Left cardiac atrium (tissue), 4 donors: ENCODE measurements around the gene STIM2. TPM values are rescaled to one million over a fixed set of nuclear protein-coding genes. Genes with fewer than 3 reads are reported as not detected.
"Not testable (repeated sequence)": the region's sequence is repeated elsewhere in the genome, so short reads cannot be mapped to it uniquely, and the experiment has no call there.

Experiments used
- ATAC-seq, 2 donors: fragments of 200-7000 bp; cut with Tn5 transposase; one replicate each; pipeline ENCODE4 v1.9.1; 2020; ENCODE audit warnings: mild to moderate bottlenecking in 2 of 2, moderate library complexity in 2 of 2
- DNase-seq: peaks from one replicate; pipeline ENCODE4 v3.0.0-alpha.2; 2020
- intact Hi-C, 2 donors: fragments of 100-400 bp; cut with DNase I; formaldehyde crosslinking; loops; one replicate each; pipeline versions ENCODE4 v1.14.1 to v1.15.1; 2022 to 2023
- total RNA-seq, 2 donors: library from RNA; stranded (reverse); fragmentation: NEBNext Ultra II Directional; extraction: Animal tissue kit (Norgen Biotek cat#: 25700); gene quantifications; one replicate each; pipeline ENCODE4 v1.2.1, GENCODE V29; 2021
- donor health status: DM: no; HTN: yes; CAD: no.
- donor health status: DM: no; HTN: yes; CAD: no; lungs with severe emphysema.
- donor health status: DM: yes; HTN: yes; CAD: no.
- donor health status: Dilated cardiomyopathy.

STIM2 gene
- total RNA-seq, 2 donors from 2014 or later = 12.1 to 16.9 TPM

DNA sequence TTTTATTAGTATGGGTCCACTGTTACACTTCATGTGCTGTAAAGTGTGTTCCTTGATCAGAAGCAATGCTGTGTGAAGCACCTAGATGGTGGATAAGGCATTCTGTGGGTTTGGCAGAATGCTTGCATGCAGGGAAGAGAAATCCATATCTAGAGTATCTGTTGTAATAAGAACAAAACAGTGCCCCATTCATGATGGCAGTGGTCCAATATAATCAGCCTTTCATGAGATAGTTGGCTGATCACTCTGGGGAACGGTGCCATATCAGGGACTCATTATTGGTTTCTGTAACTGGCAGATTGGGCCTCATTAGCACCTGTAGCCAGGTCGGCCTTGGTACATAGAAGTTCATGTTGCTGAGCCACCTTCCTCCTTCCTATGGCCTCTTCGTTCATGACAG, 28.7 kb downstream of the STIM2 start:
- intact Hi-C loops = no loop called here
- ATAC-seq (no peak), DNase-seq (no peak)

DNA sequence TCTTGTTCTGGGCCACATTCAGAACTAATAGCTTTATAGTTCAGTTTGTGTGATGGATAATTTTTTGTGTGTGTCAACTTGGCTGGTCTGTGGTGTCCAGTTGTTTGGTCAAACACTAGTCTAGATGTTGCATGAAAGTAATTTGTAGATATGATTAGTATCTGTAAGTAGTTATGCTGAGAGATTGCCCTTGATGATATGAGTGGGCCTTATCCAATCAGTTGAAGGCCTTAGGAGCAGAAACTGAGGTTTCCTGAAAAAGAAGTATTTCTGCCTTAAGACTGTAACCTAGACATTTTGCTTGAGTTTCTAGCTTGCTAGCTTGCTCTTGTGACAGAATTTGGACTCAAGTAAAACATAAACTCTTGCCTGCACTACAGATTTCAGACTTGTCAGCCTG, 30.4 kb downstream of the STIM2 start:
- intact Hi-C loops = no loop called here
- no peak for DNase-seq
- no peak for ATAC-seq

DNA sequence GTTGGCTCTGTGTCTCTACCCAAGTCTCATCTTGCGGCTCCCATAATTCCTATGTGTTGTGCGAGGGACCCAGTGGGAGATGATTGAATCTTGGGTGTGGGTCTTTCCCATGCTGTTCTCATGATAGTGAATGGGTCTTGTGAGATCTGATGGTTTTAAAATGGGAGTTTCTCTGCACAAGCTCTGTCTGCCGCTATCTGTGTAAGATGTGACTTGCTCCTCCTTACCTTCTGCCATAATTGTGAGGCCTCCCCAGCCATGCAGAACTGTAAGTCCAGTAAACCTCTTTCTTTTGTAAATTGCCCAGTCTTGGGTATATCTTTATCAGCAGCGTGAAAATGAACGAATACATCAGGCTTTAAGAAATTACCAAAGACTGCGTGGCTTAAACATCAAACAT, 31.2 kb downstream of the STIM2 start:
- DNase-seq (no peak), ATAC-seq (no peak)
- intact Hi-C loops = no loop called here

DNA sequence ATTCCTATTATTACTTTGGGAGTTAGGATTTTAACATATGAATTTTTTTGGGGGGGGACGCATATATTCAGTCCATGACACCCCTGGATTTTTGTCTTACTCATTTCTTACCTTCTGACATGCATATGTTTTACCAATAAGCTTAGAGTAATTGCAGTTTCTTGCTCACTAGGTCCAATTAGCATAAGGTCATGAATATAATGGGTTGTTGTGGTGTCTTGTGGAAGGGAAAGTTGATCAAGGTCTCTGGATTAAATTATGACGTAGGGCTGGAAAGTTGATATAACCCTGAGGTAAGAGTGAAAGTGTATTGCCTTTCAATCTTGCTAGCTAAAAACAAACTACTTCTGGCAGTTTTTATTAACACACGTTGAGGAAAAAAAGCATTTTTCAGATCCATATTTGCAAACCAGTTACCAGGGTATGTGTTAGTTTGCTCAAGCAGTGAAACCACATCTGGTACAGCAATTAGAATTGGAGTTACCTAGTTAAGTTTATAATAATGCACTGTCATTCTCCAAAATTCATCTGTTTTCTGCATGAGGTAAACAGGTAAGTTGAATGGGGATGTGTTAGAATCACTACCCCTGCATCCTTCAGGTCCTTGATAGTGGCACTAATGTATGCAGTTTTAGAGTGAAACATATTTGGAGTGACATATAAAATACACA, 32.0 kb downstream of the STIM2 start:
- ATAC-seq = no peak
- intact Hi-C loops = no loop called here

DNA sequence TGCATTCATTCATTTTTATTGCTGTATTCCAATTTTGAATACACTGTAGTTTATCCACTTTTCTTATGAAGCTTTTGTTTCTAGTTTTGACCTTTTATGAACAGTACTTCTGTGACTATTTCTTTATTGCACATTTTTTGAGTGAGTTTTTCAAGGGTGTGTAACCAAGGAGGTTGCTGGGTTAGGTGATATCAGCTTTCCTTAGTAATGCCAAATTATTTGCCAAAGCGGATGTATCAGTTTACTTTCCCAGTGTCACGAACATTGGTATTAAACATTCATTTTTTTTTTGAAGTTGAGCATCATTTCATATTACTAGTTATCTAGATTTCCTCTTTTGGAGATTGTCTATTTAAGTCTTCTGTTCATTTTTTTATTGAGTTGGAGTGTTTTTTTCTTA, 32.9 kb downstream of the STIM2 start:
- intact Hi-C loops = no loop called here
- DNase-seq (no peak), ATAC-seq (no peak)

More for the DNA sequence above, 32.0 kb downstream of the STIM2 start:
- no peak for DNase-seq

DNA sequence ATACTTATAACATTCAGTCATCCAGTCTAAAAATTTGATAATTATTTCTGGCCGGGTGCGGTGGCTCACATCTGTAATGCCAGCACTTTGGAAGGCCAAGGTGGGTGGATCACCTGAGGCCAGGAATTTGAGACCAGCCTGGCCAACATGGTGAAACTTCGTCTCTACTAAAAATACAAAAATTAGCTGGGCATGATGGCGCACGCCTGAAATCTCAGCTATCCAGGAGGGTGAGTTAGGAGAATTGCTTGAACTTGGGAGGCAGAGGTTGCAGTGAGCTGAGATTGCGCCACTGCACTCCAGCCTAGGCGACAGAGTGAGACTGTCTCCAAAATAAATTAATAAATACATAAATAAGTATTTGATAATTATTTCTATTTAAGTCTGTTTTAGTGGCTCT, 34.2 kb downstream of the STIM2 start:
- DNase-seq, ATAC-seq, intact Hi-C loops: not testable (repeated sequence)

DNA sequence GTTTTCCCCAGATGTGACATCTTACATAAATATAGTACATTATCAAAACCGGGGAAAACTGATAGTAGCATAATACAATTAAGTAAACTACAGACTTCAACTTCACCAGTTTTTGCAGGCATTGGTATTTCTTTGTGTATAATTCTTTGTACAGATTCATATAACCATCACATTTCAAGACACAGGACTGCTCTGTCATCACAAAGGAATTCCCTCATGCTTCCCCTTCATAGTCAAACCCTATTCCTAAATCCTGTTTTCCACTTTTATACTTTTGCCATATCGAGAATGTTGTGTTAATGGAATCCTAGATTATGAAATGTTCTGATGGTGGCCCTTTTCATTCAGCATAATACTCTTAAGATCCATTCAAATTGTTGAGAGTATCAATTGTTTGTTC, 36.0 kb downstream of the STIM2 start:
- no peak for DNase-seq
- intact Hi-C loops = no loop called here
- no peak for ATAC-seq

DNA sequence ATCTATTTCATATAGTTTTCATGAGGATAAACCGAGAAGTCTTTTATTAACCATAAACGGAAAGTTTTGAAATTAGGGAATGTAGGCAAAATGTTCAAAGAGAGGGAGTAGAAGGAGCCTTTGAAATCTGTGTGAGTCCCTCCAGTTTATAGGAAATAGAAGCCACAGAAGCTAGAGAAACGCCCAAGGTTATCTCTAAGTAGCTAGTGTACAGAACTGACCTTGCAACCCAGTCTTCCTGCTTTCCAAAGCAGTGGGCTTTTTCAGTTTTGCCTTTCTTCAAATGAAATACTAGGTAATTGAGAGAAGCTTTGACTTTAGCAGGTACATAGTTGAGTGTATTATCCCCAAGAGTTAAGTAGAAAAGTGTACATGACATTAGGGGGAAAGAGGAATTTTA, 39.4 kb downstream of the STIM2 start:
- intact Hi-C loops = no loop called here
- ATAC-seq (peak in 1 of 2 donors; percentile 57), DNase-seq (no peak)

DNA sequence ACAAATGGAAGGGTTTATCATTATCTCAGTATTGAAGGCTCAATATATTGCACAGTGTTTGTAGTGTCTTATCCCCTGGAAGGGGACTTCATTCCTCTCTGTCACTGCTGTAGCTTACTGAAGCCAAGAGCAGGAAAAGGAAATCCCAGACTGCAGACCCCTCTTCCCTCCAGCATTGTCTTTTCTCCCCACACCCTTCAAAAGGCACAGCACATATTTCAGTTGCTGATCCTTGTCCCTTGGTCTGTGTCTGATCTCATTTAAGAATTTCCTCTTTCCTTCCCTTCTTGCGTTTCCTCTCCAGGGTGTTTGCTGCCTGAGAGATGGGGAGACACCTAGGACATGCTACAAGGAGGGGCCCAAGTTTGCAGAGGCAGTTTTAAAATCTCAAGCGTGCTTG, 40.1 kb downstream of the STIM2 start:
- ATAC-seq (no peak), DNase-seq (no peak)
- intact Hi-C loops = no loop called here

DNA sequence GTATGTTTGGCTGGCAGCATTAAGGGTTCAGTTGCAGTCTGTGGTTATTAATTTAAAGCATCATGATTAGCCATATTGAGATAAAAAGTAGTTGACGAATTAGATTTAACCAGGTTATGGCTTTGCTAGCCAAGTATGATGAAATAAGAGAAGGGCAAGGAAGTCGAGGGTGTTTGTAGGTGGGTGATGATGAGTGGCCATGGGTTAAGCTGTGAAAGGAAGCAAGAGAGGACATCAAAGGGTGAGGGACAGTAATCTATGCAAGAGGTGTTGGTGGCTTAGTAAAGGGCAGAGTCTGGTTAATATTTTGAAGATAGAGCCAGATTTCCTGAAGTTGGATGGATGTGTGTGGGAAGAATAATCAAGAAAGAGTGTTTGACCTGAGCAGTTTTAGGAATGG, 44.5 kb downstream of the STIM2 start:
- intact Hi-C loops = no loop called here
- ATAC-seq (no peak), DNase-seq (no peak)

DNA sequence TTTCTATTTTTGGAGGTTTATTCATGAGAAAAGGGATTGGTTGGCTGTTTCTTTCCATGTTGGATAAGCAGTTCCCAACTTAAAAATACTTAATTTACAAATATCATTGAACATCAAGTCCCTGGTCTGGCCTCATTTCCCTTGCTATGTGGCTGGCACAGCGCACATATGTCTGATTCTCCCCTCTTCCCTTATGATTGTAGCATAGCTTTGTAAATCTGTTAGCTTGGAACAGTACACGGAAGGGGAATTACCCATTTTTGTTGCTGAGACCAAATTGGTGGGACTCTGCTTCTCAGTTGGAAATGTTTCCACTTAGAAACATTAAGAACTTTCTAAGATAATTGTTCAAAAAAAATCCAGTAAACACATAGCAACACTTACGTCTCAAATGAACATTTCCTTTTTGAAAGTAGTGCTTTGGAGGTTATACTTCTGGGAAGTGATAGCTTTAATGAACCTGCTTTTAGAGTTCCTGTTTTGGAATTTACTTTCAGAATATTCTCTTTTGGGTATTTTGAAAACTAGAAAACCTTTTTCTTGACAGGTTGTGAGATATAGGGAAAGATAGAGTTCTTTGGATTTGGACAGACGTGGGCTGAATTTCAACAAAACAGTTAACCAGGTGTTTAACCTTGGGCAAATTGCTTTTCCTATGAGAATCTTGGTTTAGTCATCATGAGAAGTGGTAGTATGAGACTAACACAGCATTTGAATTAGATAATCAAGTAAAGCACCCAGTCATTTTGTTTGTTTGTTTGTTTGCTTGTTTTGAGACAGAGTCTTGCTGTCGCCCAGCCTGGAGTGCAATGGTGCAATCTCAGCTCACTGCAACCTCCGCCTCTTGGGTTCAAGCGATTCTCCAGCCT, 47.3 kb downstream of the STIM2 start:
- DNase-seq (no peak), ATAC-seq (no peak)
- intact Hi-C loops = no loop called here

DNA sequence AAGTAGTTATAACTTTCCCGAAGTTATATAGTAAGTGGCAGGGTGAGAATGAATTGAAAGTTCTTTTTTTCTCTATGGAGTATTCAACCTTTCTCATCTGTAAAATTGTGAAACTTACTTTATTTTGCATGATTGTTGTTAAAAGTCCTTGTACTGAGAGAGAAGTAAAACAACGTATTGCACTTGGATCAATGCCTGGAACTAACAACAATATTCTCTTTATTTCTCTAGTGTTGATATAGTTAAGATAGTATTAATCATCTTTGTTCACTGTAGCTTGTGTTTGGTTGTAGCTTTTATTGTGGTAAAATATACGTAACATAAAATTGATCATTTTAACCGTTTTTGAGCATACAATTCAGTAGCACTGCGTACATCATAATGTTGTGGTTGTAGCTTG, 48.7 kb downstream of the STIM2 start:
- no peak for ATAC-seq
- DNase-seq = no peak
- intact Hi-C loops = no loop called here

DNA sequence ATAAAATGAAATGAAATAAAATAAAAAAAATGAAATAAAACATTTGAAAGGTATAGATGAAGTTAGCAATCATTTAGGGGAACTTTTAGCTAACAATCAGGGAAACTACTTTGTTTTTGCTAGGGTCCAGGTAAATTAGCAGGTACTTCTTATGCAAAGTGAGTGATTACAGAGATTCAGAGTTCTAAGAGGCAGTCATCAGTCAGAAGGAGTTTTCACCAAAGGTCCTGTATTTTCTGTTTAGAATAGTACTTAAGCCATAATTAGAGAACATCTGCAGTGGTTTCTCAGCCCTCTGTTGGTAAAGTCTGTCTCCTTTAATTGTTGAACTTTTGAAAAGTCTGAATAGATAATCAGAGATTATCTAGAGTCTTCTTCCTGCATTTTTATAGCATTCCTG, 50.6 kb downstream of the STIM2 start:
- no peak for ATAC-seq
- intact Hi-C loops = no loop called here
- no peak for DNase-seq

DNA sequence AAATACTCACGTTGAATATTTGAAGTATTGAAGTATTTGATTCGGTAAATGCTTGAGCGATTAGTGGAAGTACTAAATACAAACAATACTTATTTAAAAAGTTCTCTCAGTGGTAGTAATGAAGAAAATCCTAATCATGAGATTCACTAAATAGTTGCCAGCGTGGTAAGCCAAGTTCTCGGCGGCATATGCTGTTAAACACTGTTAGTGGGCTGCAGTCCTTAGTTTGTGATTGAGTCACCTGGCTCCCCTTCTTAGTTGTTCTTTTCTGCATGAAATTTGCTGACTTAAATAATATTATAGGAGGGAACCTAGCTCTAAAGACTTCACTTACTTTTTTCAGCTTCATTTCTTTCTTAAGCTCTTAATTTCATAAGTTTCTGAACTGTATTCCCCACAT, 51.4 kb downstream of the STIM2 start:
- ATAC-seq (no peak), DNase-seq (no peak)
- intact Hi-C loops = no loop called here

DNA sequence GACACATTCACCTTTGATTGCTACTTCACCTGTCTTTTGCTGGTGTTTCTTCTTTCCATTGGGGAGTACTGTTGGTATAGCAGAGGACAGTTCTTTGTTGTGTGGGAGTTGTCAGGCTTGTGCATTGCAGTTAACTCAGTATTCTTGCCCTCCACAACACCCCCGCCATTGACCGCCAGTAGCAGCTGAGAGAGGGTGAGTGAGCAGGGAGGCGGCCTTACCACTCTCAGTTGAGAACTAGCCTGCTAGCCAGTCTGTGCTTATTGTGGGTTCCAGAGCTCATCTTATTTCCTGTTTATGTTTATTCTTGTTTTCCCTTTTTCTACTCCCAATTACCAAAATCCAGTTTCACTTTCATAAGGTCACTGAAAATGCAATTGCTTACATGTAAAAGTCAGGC, 52.2 kb downstream of the STIM2 start:
- no peak for DNase-seq
- intact Hi-C loops = no loop called here
- no peak for ATAC-seq

DNA sequence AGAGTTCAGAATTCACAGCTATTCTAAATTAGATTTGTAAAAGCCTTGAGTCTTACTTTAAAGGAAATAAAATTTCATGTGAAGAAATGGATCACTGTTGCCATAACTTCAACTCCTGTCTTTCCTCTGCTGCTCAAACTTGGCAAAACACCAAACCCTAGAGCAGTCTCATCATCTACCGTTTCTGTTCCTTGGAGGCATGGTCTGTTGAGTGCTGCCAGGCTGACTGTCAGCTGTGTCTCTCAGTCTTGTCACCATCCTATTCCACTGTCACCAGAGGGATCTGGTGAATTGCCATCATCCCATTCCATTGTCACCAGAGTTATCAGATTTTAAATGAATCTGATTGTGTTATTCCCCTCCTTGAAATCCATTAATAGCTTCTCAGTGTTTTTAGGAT, 55.6 kb downstream of the STIM2 start:
- ATAC-seq (peak in 1 of 2 donors; percentile 62), DNase-seq (no peak)
- intact Hi-C loops = no loop called here

DNA sequence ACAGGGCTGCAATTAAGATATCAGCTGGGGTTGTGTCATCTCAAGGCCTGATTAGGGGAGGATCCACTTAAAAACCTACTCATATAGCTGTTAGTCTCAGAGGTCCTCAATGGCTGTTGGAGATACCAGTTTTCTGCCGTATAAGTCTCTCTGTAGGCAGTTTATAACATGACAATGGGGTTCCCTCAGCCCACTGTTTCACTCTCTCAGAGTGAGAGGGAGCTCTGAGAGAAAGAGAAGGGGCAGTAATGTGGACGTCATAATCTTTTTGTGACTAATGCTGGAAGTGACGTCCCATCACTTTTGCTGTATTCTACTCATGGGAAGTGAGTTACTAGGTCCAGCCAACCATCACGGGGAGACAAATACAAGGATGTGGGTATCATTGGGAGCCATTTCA, 70.3 kb downstream of the STIM2 start:
- DNase-seq = no peak
- no peak for ATAC-seq
- intact Hi-C loops = no loop called here

DNA sequence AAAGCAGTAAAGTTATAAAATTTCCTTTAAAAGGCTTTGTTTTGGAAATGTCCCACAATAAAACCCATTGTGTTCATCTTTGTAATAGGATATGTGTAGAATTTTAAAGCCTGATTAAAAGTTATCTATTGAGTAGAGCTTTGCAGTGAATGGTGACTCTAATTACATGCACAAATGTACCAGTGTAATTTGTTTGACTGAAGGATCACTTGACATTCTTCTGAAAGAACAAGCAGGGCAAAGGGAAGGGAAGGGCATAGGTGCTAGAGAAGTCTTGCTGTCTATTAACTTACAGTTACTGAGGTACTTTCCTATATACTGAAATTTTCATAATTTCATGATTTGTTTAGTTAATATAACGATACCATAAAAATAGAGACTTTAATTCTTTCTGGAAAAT, 70.8 kb downstream of the STIM2 start:
- DNase-seq = no peak
- intact Hi-C loops = no loop called here
- no peak for ATAC-seq

DNA sequence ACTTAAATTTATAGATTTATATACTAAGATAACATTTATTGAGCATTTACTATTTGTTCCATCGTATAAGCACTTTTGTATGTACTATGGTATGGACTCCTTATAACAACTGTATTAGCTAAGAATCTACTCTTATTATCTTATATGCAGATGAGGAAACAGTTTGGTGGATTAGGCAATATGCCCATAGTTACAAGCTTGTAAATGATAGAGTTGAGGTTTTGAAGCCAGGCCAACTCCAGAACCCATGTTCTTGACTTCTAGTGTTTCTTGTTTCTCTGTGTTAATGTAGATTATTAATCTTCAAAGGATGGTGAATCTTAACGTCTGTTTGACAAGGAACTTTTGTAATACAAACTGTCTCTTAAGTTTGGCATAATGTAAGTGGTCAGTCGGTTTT, 71.3 kb downstream of the STIM2 start:
- no peak for ATAC-seq
- no peak for DNase-seq
- intact Hi-C loops = no loop called here

DNA sequence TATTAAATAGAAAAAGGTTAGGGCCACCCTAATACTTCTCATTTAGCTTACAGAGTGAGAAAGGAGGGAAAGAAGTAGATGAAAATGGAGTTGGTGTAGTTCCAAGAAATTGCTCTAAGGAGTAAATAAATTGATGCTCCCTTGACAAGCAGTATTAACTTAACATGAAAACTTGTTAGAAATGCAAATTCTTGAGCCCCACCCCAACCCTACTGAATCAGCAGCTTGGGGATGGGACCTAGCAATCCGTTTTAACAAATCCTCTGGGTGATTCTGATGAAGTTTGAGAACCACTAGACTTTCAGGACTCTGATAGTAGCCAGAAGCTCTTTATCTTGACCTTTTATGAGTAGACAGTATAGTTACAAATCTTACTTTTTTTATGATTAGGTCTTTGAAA, 74.8 kb downstream of the STIM2 start:
- ATAC-seq = no peak
- intact Hi-C loops = no loop called here

More for the DNA sequence above, 74.8 kb downstream of the STIM2 start:
- DNase-seq = no peak
